HepG2 (cell line): ENCODE measurements around the gene ARR3. TPM values are rescaled to one million over a fixed set of nuclear protein-coding genes. Genes with fewer than 3 reads are reported as not detected.

Experiments
- AHDC1 ChIP-seq: sonication (generic); formaldehyde crosslinking; IDR thresholded peaks from 2 replicates; pipeline ENCODE4 v1.5.1; 2020; ENCODE audit warnings: mild to moderate bottlenecking, missing genetic modification reagents, borderline replicate concordance
- ARID5B ChIP-seq: IDR thresholded peaks from 2 replicates; pipeline ENCODE4 v1.4.0; 2020; ENCODE audit warnings: mild to moderate bottlenecking, missing genetic modification reagents
- ARNT ChIP-seq: fragments of 450-650 bp; IDR thresholded peaks from 2 replicates; pipeline ENCODE4 v1.6.1; 2017
- CBFB ChIP-seq: sonication (generic); formaldehyde crosslinking; IDR thresholded peaks from 2 replicates; pipeline ENCODE4 v1.4.0; 2020; ENCODE audit warnings: missing genetic modification reagents
- CCDC6 ChIP-seq: sonication (generic); formaldehyde crosslinking; IDR thresholded peaks from 2 replicates; pipeline ENCODE4 v1.8.1; 2022; ENCODE audit warnings: mild to moderate bottlenecking, missing genetic modification reagents, moderate library complexity
- GABPA ChIP-seq, 2 experiments: IDR thresholded peaks; 2 replicates each; pipeline ENCODE4 v1.6.1; 2011 to 2016; ENCODE audit warnings: low read depth in 2 of 2, low read length in 1 of 2, missing biosample characterization in 1 of 2, missing genetic modification characterization in 1 of 2
- GLMP ChIP-seq: sonication (generic); formaldehyde crosslinking; IDR thresholded peaks from 2 replicates; pipeline ENCODE4 v1.9.0; 2021; ENCODE audit warnings: missing genetic modification reagents, mild to moderate bottlenecking, borderline replicate concordance
- SMAD9 ChIP-seq: sonication (generic); formaldehyde crosslinking; IDR thresholded peaks from 2 replicates; pipeline ENCODE4 v1.5.1; 2020; ENCODE audit warnings: mild to moderate bottlenecking, missing genetic modification reagents
- SRF ChIP-seq: IDR thresholded peaks from 2 replicates; pipeline ENCODE4 v1.6.1; 2011; ENCODE audit warnings: mild to moderate bottlenecking, low read depth, low read length, moderate library complexity
- TEAD2 ChIP-seq: sonication (generic); formaldehyde crosslinking; IDR thresholded peaks from 2 replicates; pipeline ENCODE4 v1.9.0; 2021; ENCODE audit warnings: missing genetic modification reagents
- ZNF235 ChIP-seq: sonication (generic); formaldehyde crosslinking; IDR thresholded peaks from 2 replicates; pipeline ENCODE4 v1.8.1; 2023; ENCODE audit warnings: mild to moderate bottlenecking, missing genetic modification reagents, borderline replicate concordance
- ZNF367 ChIP-seq: sonication (generic); formaldehyde crosslinking; IDR thresholded peaks from 2 replicates; pipeline ENCODE4 v1.4.0; 2020; ENCODE audit warnings: missing genetic modification reagents, borderline replicate concordance
- ZNF557 ChIP-seq: sonication (generic); formaldehyde crosslinking; IDR thresholded peaks from 2 replicates; pipeline ENCODE4 v1.4.0; 2020; ENCODE audit warnings: missing genetic modification reagents
- ZNF775 ChIP-seq: sonication (generic); formaldehyde crosslinking; IDR thresholded peaks from 2 replicates; pipeline ENCODE4 v1.4.0; 2020; ENCODE audit warnings: missing genetic modification reagents, mild to moderate bottlenecking, moderate library complexity, borderline replicate concordance
- ZNF816 ChIP-seq: sonication (generic); formaldehyde crosslinking; IDR thresholded peaks from 2 replicates; pipeline ENCODE4 v1.8.0; 2022; ENCODE audit warnings: missing genetic modification reagents, mild to moderate bottlenecking, borderline replicate concordance
- polyA plus RNA-seq, 8 experiments: library from polyadenylated mRNA; depleted of rRNA in 3 of 8; stranded (reverse) in 7 of 8; unstranded in 1 of 8; fragments of >200 nt; fragmentation: Illumina TruSeq in 4 of 8; extraction: Trizol in 4 of 8; gene quantifications; 2 replicates each; pipeline versions ENCODE4 v1.2.1 to v1.2.3, GENCODE V29; 2011 to 2016; ENCODE audit warnings: low read depth in 4 of 8, missing spikeins in 1 of 8, mixed read lengths in 1 of 8; ENCODE audit not compliant: insufficient read depth in 1 of 8
- total RNA-seq, 5 experiments: library from RNA; depleted of rRNA; stranded (reverse); fragments of >200 nt; fragmentation: Illumina TruSeq; extraction: Trizol; gene quantifications; 2 replicates each; pipeline ENCODE4 v1.2.3, GENCODE V29; 2016; ENCODE audit warnings: low read depth in 1 of 5
- TF ChIP-seq, protein P1 (sequence below): sonication (generic); formaldehyde crosslinking; IDR thresholded peaks from 2 replicates; pipeline ENCODE4 v1.4.0; 2020; ENCODE audit warnings: missing genetic modification reagents

The ARR3 gene
- total and polyA plus RNA-seq, 2 of the 13 experiments (the other 11 are each of a cell fraction or from before 2014, with no cell fraction given): not detected

GRCh38 chrX:70289793-70290770, 21.9 kb downstream of the ARR3 start, which contains the start of the genes KIF4A and PDZD11 (continued):
- no peak for TF ChIP-seq ZNF816 (CRISPR knock-in tag)
- TF ChIP-seq ZNF235 (CRISPR knock-in tag): no peak
- no peak for TF ChIP-seq TEAD2
- TF ChIP-seq, protein P1, sequence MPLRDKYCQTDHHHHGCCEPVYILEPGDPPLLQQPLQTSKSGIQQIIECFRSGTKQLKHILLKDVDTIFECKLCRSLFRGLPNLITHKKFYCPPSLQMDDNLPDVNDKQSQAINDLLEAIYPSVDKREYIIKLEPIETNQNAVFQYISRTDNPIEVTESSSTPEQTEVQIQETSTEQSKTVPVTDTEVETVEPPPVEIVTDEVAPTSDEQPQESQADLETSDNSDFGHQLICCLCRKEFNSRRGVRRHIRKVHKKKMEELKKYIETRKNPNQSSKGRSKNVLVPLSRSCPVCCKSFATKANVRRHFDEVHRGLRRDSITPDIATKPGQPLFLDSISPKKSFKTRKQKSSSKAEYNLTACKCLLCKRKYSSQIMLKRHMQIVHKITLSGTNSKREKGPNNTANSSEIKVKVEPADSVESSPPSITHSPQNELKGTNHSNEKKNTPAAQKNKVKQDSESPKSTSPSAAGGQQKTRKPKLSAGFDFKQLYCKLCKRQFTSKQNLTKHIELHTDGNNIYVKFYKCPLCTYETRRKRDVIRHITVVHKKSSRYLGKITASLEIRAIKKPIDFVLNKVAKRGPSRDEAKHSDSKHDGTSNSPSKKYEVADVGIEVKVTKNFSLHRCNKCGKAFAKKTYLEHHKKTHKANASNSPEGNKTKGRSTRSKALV: no peak
- no peak for TF ChIP-seq SMAD9
- no peak for TF ChIP-seq ZNF775 (CRISPR knock-in tag)
- no peak for TF ChIP-seq GLMP (CRISPR knock-in tag)
- TF ChIP-seq ARNT: no peak
- no peak for TF ChIP-seq SRF
- TF ChIP-seq CCDC6 (CRISPR knock-in tag): no peak
- no peak for TF ChIP-seq CBFB (CRISPR knock-in tag)
- no peak for TF ChIP-seq ARID5B (CRISPR knock-in tag)
- no peak for TF ChIP-seq AHDC1
- TF ChIP-seq ZNF557: no peak
- no peak for TF ChIP-seq ZNF367 (CRISPR knock-in tag)
- peak; percentile 81 for TF ChIP-seq GABPA (IDR thresholded peaks at IDR 0.05; ENCODE audit: low read depth, low read length)
- peak; percentile 90 for TF ChIP-seq GABPA (CRISPR knock-in tag; IDR thresholded peaks at IDR 0.05; ENCODE audit: low read depth)
